ENCODE results near the gene ARRDC4. TPM values are rescaled to one million over a fixed set of nuclear protein-coding genes. Genes with fewer than 3 reads are reported as not detected.

The ARRDC4 gene
- total RNA-seq, 1 experiment from 2014 or later: 0.74 TPM

- peak; percentile 45 for DNase-seq (ENCODE audit: low read depth)
Observed at GRCh38 chr15:97995881-97996603, 35.5 kb downstream of the ARRDC4 start.

GRCh38 chr15:97998307-97999071, 38.0 kb downstream of the ARRDC4 start:
- DNase-seq (ENCODE audit: low read depth): peak; percentile 11

- peak; percentile 45 for DNase-seq (ENCODE audit: low read depth)
Observed at GRCh38 chr15:98000249-98001203, 40.0 kb downstream of the ARRDC4 start.

- no peak for DNase-seq (ENCODE audit: low read depth)
Observed at GRCh38 chr15:98001663-98002194, 41.2 kb downstream of the ARRDC4 start.

GRCh38 chr15:98002419-98002818, 41.9 kb downstream of the ARRDC4 start:
- DNase-seq (ENCODE audit: low read depth): no peak

GRCh38 chr15:98002866-98003265, 42.4 kb downstream of the ARRDC4 start:
- DNase-seq (ENCODE audit: low read depth): peak; percentile 36

- no peak for DNase-seq (ENCODE audit: low read depth)
Observed at GRCh38 chr15:98003518-98003917, 43.0 kb downstream of the ARRDC4 start.

- DNase-seq (ENCODE audit: low read depth): no peak
Observed at GRCh38 chr15:98003996-98004395, 43.5 kb downstream of the ARRDC4 start.

- no peak for DNase-seq (ENCODE audit: low read depth)
Observed at GRCh38 chr15:98005659-98006058, 45.2 kb downstream of the ARRDC4 start.

GRCh38 chr15:98009169-98009568, 48.7 kb downstream of the ARRDC4 start:
- no peak for DNase-seq (ENCODE audit: low read depth)

GRCh38 chr15:98009971-98010370, 49.5 kb downstream of the ARRDC4 start:
- DNase-seq (ENCODE audit: low read depth): no peak

GRCh38 chr15:98012354-98012753, 51.9 kb downstream of the ARRDC4 start:
- DNase-seq (ENCODE audit: low read depth): no peak

- no peak for DNase-seq (ENCODE audit: low read depth)
Observed at GRCh38 chr15:98013631-98014030, 53.1 kb downstream of the ARRDC4 start.

- DNase-seq (ENCODE audit: low read depth): no peak
Observed at GRCh38 chr15:98017150-98017964, 56.9 kb downstream of the ARRDC4 start.

GRCh38 chr15:98018761-98019351, 58.4 kb downstream of the ARRDC4 start:
- DNase-seq (ENCODE audit: low read depth): no peak

Data from HT1080 (cell line).